Frontal cortex (tissue), 4 donors: ENCODE results near the gene FCHSD2. TPM values are rescaled to one million over a fixed set of nuclear protein-coding genes. Genes with fewer than 3 reads are reported as not detected.
"Not testable (repeated sequence)": the region's sequence is repeated elsewhere in the genome, so short reads cannot be mapped to it uniquely, and the experiment has no call there.

Source experiments
- DNase-seq, 2 donors: peaks; one replicate each; pipeline ENCODE4 v3.0.0; 2012; ENCODE audit warnings: low spot score in 2 of 2
- FAIRE-seq: peaks from 2 replicates; lab custom pipeline; 2012; peaks lifted over from hg19 to GRCh38; lab: Jason Lieb, UNC
- total RNA-seq: library from RNA; depleted of rRNA; stranded (reverse); fragments of >200 nt; gene quantifications from one replicate; pipeline ENCODE4 v1.2.3, GENCODE V29; 2014
- donor health status: control.
- donor health status: control.
- donor health status: control.

FCHSD2 gene
- total RNA-seq, 1 donor from 2014 or later: 57.9 TPM

DNA sequence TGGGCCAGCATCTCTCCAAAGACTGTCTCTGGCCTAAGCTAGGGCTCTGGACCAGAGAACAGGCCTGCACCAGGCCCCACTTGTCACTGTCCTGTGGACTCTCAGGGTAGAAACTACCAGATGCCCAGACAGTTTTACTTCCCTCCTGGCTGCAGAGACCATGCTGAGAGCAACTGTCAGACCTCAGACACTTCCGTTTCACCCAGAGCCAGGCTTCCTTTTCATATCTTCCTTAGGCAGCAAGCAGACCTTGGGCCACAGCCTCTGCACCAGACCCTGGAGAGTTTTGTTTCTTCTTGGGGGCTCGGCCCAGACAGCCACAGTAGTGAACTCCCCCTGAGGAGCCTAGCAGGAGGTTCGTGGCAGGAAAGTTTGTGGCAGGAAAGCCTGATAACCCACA, 12.1 kb upstream of the FCHSD2 start:
- DNase-seq: no peak
- FAIRE-seq: no peak

DNA sequence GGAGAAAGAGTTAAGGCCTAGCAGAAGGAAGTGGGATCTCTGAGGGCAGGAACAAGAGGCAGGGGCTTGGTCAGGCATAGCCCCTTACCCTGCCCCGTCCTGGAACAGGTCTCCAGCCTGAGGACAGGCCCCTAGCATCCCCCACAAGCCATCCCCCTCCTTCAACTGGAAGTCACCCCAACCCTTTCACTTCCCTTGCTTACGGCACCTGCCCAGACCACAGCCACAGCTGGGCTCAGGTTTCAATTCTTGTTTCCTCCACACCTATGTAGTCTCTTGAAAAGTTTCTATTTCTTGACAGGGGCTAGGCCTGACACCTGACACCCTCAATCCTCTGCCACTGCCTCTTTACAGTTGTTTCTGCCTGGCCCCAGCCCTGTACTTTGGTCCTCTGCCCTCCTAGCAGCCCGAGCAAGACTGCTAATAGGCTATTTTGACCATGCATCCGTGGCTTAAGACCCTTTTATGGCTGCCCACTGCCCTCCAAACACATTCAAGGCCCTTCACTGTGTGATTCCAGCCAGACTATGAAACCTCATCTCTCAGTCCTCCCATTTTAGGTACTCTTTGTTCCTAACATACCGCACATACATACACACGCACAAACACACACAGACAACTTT, 10.9 kb upstream of the FCHSD2 start:
- DNase-seq: no peak
- no peak for FAIRE-seq

DNA sequence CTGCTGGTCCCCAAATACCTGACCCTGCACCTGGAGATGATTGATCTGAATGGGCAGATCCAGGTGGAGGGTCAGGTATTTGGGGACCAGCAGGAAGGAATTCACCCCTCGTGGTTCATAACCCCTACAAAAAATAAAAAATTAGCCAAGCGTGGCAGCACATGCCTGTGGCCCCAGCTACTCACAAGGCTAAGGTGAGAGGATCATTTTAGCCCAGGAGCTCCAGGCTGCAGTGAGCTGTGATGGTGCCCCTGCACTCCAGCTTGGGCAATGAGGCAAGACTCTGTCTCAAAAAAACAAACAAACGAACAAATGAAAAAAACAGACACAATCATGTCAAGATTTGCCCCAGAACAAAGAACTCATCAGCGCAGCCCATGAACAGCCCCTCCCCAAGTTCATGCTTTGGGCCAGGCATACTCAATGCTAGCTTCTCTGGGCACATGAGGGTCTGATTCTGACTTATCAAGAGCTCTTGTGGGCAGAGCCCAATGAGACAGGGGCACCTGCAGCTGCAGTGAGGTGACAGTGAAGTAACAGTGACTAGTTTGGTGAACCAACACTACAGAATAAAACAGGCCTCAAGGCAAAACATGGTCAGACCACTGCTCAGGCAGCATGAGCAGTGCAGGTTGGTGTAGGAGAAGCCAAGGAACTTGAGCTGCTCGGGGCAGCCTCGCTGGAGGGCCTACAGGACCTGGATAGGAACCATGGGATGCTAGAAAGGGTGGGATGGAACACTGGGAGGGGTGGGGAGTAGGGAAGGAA, 10.2 kb upstream of the FCHSD2 start:
- FAIRE-seq (no peak), DNase-seq (no peak)

DNA sequence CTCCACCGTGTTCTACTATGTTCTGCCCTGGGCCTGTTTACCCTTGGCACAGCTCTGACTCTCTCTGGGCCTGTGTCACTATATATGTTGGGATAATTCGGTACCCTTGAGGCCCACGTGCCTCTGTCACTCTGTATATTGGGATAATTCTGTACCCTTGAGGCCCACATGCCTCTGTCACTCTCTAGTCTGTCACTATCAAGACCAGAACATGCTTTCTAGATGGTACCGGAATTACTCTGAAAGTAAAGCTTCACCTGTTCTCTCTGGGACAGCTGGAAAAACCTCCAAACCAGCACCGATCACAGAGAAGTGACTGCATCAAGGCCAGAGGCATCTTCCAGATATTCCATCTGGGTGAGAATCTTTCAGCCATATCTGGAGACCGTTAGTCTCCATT, 9.3 kb upstream of the FCHSD2 start:
- DNase-seq (no peak), FAIRE-seq (no peak)

GRCh38 chr11:73149105-73149504, 7.0 kb upstream of the FCHSD2 start:
- no peak for FAIRE-seq
- DNase-seq: no peak

DNA sequence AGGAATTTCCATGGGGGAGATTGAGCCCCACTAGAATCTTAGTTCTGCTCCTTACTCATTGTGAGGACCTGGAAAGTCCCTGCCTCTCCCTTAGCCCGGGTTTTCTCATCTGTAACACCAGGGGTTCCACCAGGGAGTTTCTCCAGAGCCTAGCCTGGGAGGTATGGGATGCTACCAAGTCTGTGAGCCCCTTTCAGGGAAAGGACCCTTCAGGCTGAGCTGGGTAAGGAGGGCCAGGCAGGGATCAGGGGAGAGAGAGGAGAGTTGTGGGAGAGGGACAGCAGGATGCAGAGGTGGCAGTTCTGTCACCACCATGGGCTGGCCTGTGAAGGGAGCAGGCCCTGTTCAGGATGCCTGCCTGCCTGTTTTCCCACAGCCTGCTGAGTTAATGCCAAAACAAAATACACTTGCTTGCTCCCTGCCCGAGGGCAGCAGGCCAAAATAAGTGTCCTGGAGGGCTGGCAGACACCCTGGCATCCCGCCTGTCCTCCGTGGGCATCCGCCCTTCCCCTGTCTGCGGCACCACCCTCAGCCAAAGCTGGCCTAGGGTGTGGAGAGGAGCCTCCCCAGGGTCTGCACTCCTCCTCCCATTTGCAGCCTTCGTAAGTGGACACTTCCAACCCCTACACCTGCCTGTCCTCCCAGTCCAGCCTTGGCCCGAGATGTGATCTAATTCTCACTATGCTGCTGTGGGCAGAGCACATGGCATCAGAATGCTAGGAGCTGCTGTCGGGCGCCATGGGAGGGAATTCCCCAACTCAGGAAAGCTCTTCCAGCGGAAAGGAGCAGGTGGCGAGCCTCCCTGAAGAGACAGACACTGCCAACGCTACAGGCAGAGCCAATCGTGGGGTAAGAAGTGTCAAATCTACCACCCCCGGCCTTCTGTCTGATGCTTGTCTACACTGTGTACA, 5.9 kb upstream of the FCHSD2 start:
- DNase-seq (peak in 1 of 2 donors; percentile 35), FAIRE-seq (no peak)

GRCh38 chr11:73145986-73146575, 4.0 kb upstream of the FCHSD2 start:
- no peak for DNase-seq
- no peak for FAIRE-seq

- DNase-seq (no peak), FAIRE-seq (no peak)
Observed at GRCh38 chr11:73143126-73143838, 1.2 kb upstream of the FCHSD2 start.

DNA sequence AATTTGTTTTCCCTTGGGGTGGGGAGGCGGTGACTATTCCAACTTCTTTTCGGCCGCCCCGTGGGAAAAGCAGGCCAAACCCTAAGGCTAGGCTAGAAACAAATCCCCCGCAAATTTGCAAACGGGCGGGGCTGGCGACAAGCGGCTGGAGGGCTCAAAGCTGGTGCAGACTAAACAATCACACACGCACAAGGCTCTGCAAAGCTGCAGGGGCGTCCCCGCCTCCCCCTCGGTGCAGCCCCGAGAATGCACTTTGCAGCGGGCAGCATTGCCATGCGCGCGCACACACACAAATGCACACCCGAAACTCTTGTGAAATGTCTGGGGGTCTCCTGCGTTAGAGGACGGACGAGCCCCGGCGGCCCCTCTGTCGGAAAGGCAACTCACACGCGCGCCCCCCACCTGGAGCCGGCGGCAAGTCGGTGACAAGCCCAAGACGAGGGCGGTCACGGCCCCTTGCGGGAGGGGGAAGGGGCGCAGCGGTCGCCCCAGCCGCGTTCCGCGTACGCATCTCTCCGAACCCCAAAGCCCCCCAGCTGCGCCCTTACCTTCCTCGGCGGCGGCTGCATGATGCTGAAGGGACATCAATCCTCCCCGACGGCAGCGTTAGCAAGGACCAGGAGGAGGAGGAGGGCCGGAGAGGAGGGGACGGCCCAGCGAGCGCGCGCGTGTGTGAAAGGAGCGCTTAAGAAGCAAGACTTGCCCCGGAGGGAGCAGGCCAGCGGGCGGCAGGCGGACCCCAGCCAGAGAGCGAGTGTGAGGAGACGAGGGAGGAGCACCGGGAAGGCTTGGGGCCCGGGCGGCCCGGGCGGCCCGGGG, 600 bp downstream of the FCHSD2 start:
- FAIRE-seq: no peak
- DNase-seq: peak in 1 of 2 donors; percentile 22

GRCh38 chr11:73141031-73141308, 1.1 kb downstream of the FCHSD2 start:
- DNase-seq (peak in 1 of 2 donors; percentile 25), FAIRE-seq (no peak)

GRCh38 chr11:73140213-73141030, 1.7 kb downstream of the FCHSD2 start:
- FAIRE-seq (no peak), DNase-seq (peak in 1 of 2 donors; percentile 38)

GRCh38 chr11:73139476-73140198, 2.5 kb downstream of the FCHSD2 start:
- no peak for FAIRE-seq
- peak in 1 of 2 donors; percentile 22 for DNase-seq

DNA sequence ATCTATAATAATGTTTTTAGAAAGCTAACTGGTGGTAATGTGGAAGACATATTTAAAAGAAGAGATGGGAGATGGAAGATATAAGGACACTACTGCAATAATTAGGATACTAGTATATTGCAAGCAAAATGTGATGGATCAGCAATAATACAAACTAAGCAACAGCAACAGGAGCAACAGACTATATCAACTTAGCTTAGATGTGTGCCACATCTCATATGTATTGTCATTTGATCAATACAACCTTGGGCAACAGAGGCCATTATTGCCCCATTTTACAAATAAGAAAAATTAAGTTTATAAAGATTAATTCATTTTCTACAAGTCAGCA, 4.2 kb downstream of the FCHSD2 start:
- DNase-seq: no peak
- FAIRE-seq: no peak

- DNase-seq: no peak
- no peak for FAIRE-seq
Observed at GRCh38 chr11:73137262-73137943, 4.7 kb downstream of the FCHSD2 start.

DNA sequence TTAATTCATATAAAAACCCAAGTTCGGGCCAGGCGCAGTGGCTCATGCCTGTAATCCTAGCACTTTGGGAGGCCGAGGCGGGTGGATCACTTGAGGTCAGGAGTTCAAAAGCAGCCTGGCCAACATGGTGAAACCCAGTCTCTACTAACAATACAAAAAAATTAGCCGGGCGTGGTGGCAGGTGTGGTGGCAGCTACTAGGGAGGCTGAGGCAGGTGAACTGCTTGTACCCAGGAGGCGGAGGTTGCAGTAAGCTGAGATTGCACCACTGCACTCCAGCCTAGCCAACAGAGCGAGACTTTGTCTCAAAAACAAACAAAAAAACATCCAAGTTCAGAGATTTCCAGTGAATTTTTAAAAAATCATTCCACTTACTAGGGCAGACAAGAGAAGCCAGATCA, 5.4 kb downstream of the FCHSD2 start:
- DNase-seq, FAIRE-seq: not testable (repeated sequence)

DNA sequence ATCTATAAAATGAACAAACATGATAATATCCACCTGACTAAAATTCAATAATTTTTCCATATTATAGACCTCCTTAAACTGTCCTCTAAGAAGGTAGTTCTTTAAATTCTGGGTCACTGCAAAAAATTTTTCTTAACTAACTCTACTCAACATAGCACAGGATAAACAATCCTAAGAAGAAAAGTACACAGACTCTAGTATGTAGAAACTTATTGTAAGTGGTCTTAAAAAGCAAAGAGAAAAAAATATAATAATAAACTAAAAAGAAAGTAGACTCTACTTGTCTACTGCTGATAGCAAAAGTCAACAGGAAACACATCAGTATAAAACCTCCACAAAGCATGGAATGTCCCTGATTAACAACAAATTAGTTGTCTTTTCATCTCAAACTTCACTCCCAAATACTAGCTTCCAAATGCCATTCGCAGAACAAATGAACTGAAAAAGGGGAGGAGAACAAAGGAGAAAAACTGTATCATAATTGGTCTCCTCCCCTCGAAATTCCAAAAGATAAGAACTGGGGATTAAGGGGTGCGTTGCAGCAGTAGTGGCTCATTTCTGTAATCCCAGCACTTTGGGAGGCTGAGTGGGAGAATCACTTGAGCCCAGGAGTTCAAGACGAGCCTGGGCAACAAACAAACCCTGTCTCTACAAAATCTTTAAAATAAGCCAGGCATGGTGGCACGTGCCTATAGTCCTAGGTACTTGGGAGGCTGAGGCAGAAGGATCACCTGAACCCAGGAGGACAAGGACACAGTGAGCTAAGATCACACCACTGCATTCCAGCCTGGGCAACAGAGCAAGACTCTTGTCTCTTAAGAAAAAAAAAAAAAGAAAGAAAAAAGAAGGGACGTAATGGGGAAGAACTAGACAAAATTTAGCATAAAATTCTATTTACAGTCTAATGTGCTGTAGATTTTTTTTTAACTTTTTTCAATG, 6.5 kb downstream of the FCHSD2 start:
- DNase-seq (no peak), FAIRE-seq (no peak)
